ENCODE results near the gene PDZD2. TPM values are rescaled to one million over a fixed set of nuclear protein-coding genes. Genes with fewer than 3 reads are reported as not detected.

The PDZD2 gene
- total RNA-seq, 2 experiments from 2014 or later, result 1.3 to 1.8 TPM

DNA sequence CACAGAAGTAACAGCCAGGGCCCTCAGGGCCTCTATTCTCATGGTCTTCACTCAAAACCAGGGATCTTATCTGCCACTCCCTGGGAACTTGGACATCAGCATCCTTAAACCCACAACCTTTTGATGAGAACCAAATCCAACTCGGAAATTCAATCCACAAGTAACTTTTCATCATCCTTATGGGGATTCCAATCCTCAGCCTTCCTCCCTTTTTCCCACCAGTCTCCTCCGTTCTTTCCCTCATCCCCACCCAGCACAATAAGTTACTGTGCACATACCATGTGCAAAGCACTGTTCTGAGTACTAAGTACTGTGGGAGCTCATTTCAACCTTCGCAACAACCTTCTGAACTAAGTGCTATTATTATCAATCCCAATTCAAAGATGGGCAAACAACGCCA is 518.1 kb downstream of the PDZD2 start:
- Mint-ChIP-seq H3K27me3 (no peaks in the 10 kb centered on the region), H3K4me1 (ENCODE audit: low read depth) (peaks cover 33% of the 10 kb centered on the region), H3K36me3 (ENCODE audit: low read depth) (peaks cover 22% of the 10 kb centered on the region), H3K9me3 (no peaks in the 10 kb centered on the region), H3K27ac (no peak overlapping the region), H3K4me3 (no peak overlapping the region)
- intact Hi-C loops (cut with DNase I, micrococcal nuclease), result no loop called here
- Histone ChIP-seq H3K27ac (ENCODE audit: low read depth in 1 of 2, low read length in 2 of 2) (no peak overlapping the region), H3K9me3 (ENCODE audit: control insufficient read depth in 1 of 2, insufficient read depth in 1 of 2, low read length in 2 of 2) (no peaks in the 10 kb centered on the region), H3K27me3 (ENCODE audit: control insufficient read depth in 1 of 2, insufficient read depth in 2 of 2, low read length in 2 of 2) (no peaks in the 10 kb centered on the region), H3K4me1 (ENCODE audit: insufficient read depth, low read length) (peaks cover 35% of the 10 kb centered on the region), H3K36me3 (ENCODE audit: insufficient read depth, low read length) (peaks cover 7% of the 10 kb centered on the region), H3K4me3 (ENCODE audit: low read length) (no peak overlapping the region)
- DNase-seq (no peak), ATAC-seq (ENCODE audit: poor library complexity) (no peak)
- CTCF ChIA-PET, result no interaction called here
- POLR2A ChIA-PET, result no interaction called here
- no peak for TF ChIP-seq CTCF (IDR thresholded peaks at IDR 0.05)

GRCh38 chr5:32158679-32158975 is 519.7 kb downstream of the PDZD2 start:
- Mint-ChIP-seq H3K27me3 (no peaks in the 10 kb centered on the region), H3K4me1 (ENCODE audit: low read depth) (peaks cover 23% of the 10 kb centered on the region), H3K27ac (no peak overlapping the region), H3K4me3 (no peak overlapping the region), H3K9me3 (no peaks in the 10 kb centered on the region), H3K36me3 (ENCODE audit: low read depth) (peaks cover 18% of the 10 kb centered on the region)
- Histone ChIP-seq H3K4me3 (ENCODE audit: low read length) (no peak overlapping the region), H3K9me3 (ENCODE audit: control insufficient read depth in 1 of 2, insufficient read depth in 1 of 2, low read length in 2 of 2) (no peaks in the 10 kb centered on the region), H3K27me3 (ENCODE audit: control insufficient read depth in 1 of 2, insufficient read depth in 2 of 2, low read length in 2 of 2) (no peaks in the 10 kb centered on the region), H3K27ac (ENCODE audit: low read depth in 1 of 2, low read length in 2 of 2) (no peak overlapping the region), H3K36me3 (ENCODE audit: insufficient read depth, low read length) (peaks cover 7% of the 10 kb centered on the region), H3K4me1 (ENCODE audit: insufficient read depth, low read length) (peaks cover 38% of the 10 kb centered on the region)
- no peak for TF ChIP-seq CTCF (IDR thresholded peaks at IDR 0.05)
- intact Hi-C loops (cut with DNase I, micrococcal nuclease), result no loop called here
- ATAC-seq (ENCODE audit: poor library complexity) (no peak), DNase-seq (no peak)
- ChIA-PET POLR2A (no interaction called here), CTCF (interaction anchor here (0.6 to 1.1 kb wide), 3 partner anchors 26 to 187 kb away, joined by 3 to 4 read pairs (median 3); no protein-coding TSS in a partner anchor)

GRCh38 chr5:32159328-32160072 is 520.6 kb downstream of the PDZD2 start:
- Histone ChIP-seq H3K4me3 (ENCODE audit: low read length) (no peak overlapping the region), H3K27ac (ENCODE audit: low read depth in 1 of 2, low read length in 2 of 2) (no peak overlapping the region), H3K27me3 (ENCODE audit: control insufficient read depth in 1 of 2, insufficient read depth in 2 of 2, low read length in 2 of 2) (no peaks in the 10 kb centered on the region), H3K4me1 (ENCODE audit: insufficient read depth, low read length) (peaks cover 40% of the 10 kb centered on the region), H3K9me3 (ENCODE audit: control insufficient read depth in 1 of 2, insufficient read depth in 1 of 2, low read length in 2 of 2) (no peaks in the 10 kb centered on the region), H3K36me3 (ENCODE audit: insufficient read depth, low read length) (peaks cover 7% of the 10 kb centered on the region)
- Mint-ChIP-seq H3K9me3 (no peaks in the 10 kb centered on the region), H3K27me3 (no peaks in the 10 kb centered on the region), H3K27ac (no peak overlapping the region), H3K4me1 (ENCODE audit: low read depth) (peaks cover 23% of the 10 kb centered on the region), H3K36me3 (ENCODE audit: low read depth) (peaks cover 24% of the 10 kb centered on the region), H3K4me3 (no peak overlapping the region)
- TF ChIP-seq CTCF (IDR thresholded peaks at IDR 0.05), result no peak
- ChIA-PET CTCF (no interaction called here), POLR2A (no interaction called here)
- DNase-seq (no peak), ATAC-seq (ENCODE audit: poor library complexity) (no peak)
- intact Hi-C loops (cut with DNase I, micrococcal nuclease), result no loop called here
